ENCODE data around the gene DSE. TPM values are rescaled to one million over a fixed set of nuclear protein-coding genes. Genes with fewer than 3 reads are reported as not detected.

The DSE gene
- total RNA-seq, 1 donor from 2014 or later: 26.5 TPM

DNA sequence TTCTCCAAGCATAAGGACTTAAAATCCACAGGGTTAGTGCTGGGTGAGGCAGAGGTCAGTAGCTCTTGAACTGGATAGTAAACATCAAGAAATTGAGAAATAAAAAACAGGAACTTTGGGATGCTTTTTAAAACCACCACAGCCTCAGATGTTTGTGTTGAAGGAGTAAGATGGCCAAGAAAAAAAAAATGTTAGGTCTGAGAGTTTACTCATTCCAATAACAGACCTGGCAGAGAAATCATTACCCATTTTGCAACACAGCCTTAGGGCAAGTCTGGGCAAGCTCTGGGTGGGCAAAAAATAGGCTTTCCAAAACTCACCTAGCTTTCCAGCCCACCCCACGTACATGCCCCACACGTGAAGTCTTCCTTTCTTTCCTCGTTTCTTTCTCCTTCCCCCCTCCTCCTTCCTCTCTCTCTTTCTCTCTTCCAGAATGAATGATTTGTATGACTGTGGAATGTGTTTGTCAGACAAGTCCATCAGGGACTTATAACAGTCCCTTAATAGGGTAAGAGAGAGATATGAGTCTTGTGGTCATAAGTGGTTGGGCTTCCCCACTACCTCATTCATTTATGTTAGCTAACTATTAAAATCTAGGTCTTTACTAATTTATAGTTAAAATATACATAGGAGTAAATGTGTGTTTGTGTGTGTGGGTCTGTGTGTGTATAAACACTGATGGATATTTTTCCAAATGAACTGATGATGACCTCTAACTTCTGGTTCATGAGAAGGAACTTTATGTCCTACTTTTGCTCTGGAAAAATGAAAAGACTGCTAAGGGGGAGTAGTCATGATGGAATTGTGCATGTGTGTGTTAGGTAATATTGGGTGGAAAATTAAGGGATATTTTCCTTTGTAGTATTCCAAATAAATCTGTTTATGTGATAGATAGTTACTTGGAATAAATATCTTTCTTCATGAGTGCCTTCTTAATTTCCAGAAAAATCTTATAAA is 18.0 kb upstream of the DSE start:
- DNase-seq (ENCODE audit: low spot score): no peak
- TF ChIP-seq, protein P1, sequence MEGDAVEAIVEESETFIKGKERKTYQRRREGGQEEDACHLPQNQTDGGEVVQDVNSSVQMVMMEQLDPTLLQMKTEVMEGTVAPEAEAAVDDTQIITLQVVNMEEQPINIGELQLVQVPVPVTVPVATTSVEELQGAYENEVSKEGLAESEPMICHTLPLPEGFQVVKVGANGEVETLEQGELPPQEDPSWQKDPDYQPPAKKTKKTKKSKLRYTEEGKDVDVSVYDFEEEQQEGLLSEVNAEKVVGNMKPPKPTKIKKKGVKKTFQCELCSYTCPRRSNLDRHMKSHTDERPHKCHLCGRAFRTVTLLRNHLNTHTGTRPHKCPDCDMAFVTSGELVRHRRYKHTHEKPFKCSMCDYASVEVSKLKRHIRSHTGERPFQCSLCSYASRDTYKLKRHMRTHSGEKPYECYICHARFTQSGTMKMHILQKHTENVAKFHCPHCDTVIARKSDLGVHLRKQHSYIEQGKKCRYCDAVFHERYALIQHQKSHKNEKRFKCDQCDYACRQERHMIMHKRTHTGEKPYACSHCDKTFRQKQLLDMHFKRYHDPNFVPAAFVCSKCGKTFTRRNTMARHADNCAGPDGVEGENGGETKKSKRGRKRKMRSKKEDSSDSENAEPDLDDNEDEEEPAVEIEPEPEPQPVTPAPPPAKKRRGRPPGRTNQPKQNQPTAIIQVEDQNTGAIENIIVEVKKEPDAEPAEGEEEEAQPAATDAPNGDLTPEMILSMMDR (IDR thresholded peaks at IDR 0.05; ENCODE audit: unreplicated experiment): no peak
- H3K27ac Mint-ChIP-seq (ENCODE audit: unreplicated experiment): no peak overlapping the region
- no peaks in the 10 kb centered on the region for H3K27me3 Mint-ChIP-seq (ENCODE audit: unreplicated experiment)
- no peak overlapping the region for H3K4me3 Mint-ChIP-seq (ENCODE audit: unreplicated experiment)
- no peaks in the 10 kb centered on the region for H3K4me1 Mint-ChIP-seq (ENCODE audit: unreplicated experiment)
- H3K36me3 Mint-ChIP-seq (ENCODE audit: low read depth, unreplicated experiment): no peaks in the 10 kb centered on the region
- H3K9me3 Mint-ChIP-seq (ENCODE audit: unreplicated experiment): no peaks in the 10 kb centered on the region

GRCh38 chr6:116354236-116354635 is 16.5 kb upstream of the DSE start:
- Mint-ChIP-seq H3K4me1 (ENCODE audit: unreplicated experiment) (no peaks in the 10 kb centered on the region), H3K9me3 (ENCODE audit: unreplicated experiment) (no peaks in the 10 kb centered on the region), H3K27ac (ENCODE audit: unreplicated experiment) (no peak overlapping the region), H3K27me3 (ENCODE audit: unreplicated experiment) (no peaks in the 10 kb centered on the region), H3K36me3 (ENCODE audit: low read depth, unreplicated experiment) (no peaks in the 10 kb centered on the region), H3K4me3 (ENCODE audit: unreplicated experiment) (no peak overlapping the region)
- TF ChIP-seq, protein P1 (IDR thresholded peaks at IDR 0.05; ENCODE audit: unreplicated experiment): no peak
- no peak for DNase-seq (ENCODE audit: low spot score)

DNA sequence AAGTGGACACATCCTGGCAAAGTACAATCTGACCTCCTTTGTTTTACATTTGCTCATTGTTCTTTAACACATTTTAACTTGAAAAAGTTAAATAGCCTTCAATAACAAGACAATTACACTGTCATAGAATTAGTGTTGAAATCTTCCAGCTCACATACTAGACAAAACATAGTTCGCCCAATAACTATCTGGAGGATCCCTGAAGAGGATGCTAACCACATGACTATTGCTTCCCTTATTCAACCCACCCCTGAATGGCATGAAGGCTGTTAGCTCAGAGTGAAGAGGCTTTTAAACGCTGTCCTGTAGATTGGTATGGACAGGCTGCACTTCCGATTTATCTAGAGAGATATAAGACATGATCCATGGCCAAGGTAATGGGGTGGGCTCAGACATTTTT is 15.0 kb upstream of the DSE start:
- no peaks in the 10 kb centered on the region for H3K4me1 Mint-ChIP-seq (ENCODE audit: unreplicated experiment)
- H3K27me3 Mint-ChIP-seq (ENCODE audit: unreplicated experiment): no peaks in the 10 kb centered on the region
- H3K27ac Mint-ChIP-seq (ENCODE audit: unreplicated experiment): no peak overlapping the region
- no peak overlapping the region for H3K4me3 Mint-ChIP-seq (ENCODE audit: unreplicated experiment)
- no peaks in the 10 kb centered on the region for H3K9me3 Mint-ChIP-seq (ENCODE audit: unreplicated experiment)
- TF ChIP-seq, protein P1 (IDR thresholded peaks at IDR 0.05; ENCODE audit: unreplicated experiment): no peak
- H3K36me3 Mint-ChIP-seq (ENCODE audit: low read depth, unreplicated experiment): no peaks in the 10 kb centered on the region
- DNase-seq (ENCODE audit: low spot score): no peak

GRCh38 chr6:116359131-116359530 is 11.6 kb upstream of the DSE start:
- H3K36me3 Mint-ChIP-seq (ENCODE audit: low read depth, unreplicated experiment): no peaks in the 10 kb centered on the region
- DNase-seq (ENCODE audit: low spot score): no peak
- H3K27ac Mint-ChIP-seq (ENCODE audit: unreplicated experiment): no peak overlapping the region
- H3K9me3 Mint-ChIP-seq (ENCODE audit: unreplicated experiment): no peaks in the 10 kb centered on the region
- no peaks in the 10 kb centered on the region for H3K4me1 Mint-ChIP-seq (ENCODE audit: unreplicated experiment)
- H3K4me3 Mint-ChIP-seq (ENCODE audit: unreplicated experiment): no peak overlapping the region
- TF ChIP-seq, protein P1 (IDR thresholded peaks at IDR 0.05; ENCODE audit: unreplicated experiment): no peak
- no peaks in the 10 kb centered on the region for H3K27me3 Mint-ChIP-seq (ENCODE audit: unreplicated experiment)

DNA sequence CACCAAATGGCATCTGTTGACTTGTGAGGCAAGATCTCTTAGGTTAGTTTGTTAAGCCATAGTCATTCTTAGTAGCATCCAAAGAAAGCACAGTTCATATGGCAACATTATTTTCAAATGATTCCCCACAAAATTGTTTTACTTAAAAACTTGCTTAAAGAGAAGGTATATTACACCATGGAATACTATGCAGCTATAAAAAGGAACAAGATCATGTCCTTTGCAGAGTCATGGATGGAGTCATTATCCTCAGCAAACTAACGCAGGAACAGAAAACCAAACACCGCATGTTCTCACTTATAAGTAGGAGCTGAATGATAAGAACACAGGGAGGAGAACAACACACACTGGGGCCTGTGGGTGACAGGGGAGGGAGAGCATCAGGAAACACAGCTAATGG is 10.9 kb upstream of the DSE start:
- Mint-ChIP-seq H3K27ac (ENCODE audit: unreplicated experiment) (no peak overlapping the region), H3K9me3 (ENCODE audit: unreplicated experiment) (no peaks in the 10 kb centered on the region)
- TF ChIP-seq, protein P1 (IDR thresholded peaks at IDR 0.05; ENCODE audit: unreplicated experiment): no peak

More for the DNA sequence above, 10.9 kb upstream of the DSE start:
- no peak for DNase-seq (ENCODE audit: low spot score)
- no peaks in the 10 kb centered on the region for H3K27me3 Mint-ChIP-seq (ENCODE audit: unreplicated experiment)
- no peaks in the 10 kb centered on the region for H3K36me3 Mint-ChIP-seq (ENCODE audit: low read depth, unreplicated experiment)
- H3K4me3 Mint-ChIP-seq (ENCODE audit: unreplicated experiment): no peak overlapping the region
- no peaks in the 10 kb centered on the region for H3K4me1 Mint-ChIP-seq (ENCODE audit: unreplicated experiment)
